ENCODE results near the gene UBFD1.
A peak's percentile ranks its signal among the peaks of the same experiment; 100 is the strongest.

UBFD1 gene

GRCh38 chr16:23563186-23563585, 5.7 kb downstream of the UBFD1 start:
- TF ChIP-seq, protein P1, sequence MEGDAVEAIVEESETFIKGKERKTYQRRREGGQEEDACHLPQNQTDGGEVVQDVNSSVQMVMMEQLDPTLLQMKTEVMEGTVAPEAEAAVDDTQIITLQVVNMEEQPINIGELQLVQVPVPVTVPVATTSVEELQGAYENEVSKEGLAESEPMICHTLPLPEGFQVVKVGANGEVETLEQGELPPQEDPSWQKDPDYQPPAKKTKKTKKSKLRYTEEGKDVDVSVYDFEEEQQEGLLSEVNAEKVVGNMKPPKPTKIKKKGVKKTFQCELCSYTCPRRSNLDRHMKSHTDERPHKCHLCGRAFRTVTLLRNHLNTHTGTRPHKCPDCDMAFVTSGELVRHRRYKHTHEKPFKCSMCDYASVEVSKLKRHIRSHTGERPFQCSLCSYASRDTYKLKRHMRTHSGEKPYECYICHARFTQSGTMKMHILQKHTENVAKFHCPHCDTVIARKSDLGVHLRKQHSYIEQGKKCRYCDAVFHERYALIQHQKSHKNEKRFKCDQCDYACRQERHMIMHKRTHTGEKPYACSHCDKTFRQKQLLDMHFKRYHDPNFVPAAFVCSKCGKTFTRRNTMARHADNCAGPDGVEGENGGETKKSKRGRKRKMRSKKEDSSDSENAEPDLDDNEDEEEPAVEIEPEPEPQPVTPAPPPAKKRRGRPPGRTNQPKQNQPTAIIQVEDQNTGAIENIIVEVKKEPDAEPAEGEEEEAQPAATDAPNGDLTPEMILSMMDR (IDR thresholded peaks at IDR 0.05; ENCODE audit: control extremely low read depth, extremely low read depth, low read depth, missing control alignments) = no peak
- POLR2A ChIA-PET = no interaction called here
- no peak for DNase-seq (ENCODE audit: extremely low spot score)
- CTCF ChIA-PET = no interaction called here

DNA sequence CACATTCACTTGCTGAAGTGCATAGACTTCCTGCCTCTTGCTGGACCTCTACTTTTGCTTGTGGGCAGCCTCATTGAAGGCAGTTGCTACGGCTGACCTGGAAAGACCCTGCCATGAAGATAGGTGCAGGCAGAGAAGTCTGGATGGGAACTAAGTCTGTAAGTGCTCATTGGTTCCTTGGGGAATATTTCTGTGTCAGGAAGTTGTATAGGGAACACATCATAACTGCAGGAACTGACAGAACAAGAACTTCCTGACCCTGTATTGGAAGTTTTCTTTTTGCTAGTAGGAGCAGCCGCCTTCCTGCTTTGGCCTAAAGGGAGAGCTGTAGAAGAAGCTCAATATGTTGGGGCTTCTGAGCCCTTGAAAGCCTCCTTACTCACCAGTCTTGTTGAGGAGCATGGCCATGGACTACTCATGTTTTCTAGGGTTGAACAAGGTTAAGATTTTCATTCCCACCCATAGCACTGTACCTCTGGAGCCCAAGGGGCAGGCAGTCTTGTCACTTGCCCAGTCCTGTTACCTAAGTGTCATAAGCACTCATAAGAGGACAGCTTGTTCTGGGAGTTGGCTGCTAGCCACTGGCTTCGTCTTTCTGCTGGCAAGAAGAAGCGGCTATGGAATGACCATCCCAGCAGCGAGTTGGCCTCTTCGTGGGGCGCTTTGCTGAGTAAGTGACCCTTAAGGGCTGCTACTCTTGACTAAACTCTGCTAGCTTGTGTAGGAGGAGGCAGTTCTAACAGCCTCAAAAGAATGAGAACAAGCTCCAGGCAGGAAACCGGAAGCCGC, 7.2 kb downstream of the UBFD1 start:
- CTCF ChIA-PET = no interaction called here

DNA sequence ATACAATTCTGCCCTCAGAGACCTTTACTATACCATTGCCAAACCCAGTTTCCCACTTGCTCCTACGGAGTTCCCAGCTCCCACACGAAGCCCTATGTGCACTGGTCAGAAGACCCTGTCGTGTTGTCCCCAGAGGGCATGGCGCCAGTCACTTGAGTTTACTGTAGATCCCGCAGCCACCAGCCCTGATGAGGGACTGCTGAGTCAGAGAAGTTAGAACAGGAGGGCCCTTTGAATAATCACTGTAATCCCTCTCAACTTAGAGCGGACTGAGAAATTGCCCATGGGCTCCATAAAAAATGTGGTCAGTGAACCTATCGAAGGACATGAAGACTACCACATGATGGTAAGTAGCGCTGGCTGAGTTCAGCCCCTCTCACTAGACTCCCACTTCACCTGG, 9.2 kb downstream of the UBFD1 start:
- no peak for DNase-seq (ENCODE audit: extremely low spot score)
- POLR2A ChIA-PET = no interaction called here
- CTCF ChIA-PET = interaction anchor here (1.5 kb wide), 1 partner anchor 8 kb away, joined by 7 read pairs; the partner anchor contains the start of gene UBFD1
- TF ChIP-seq, protein P1 (IDR thresholded peaks at IDR 0.05; ENCODE audit: control extremely low read depth, extremely low read depth, low read depth, missing control alignments) = no peak

More for the DNA sequence above, 7.2 kb downstream of the UBFD1 start:
- POLR2A ChIA-PET = no interaction called here
- TF ChIP-seq, protein P1 (IDR thresholded peaks at IDR 0.05; ENCODE audit: control extremely low read depth, extremely low read depth, low read depth, missing control alignments) = no peak
- no peak for DNase-seq (ENCODE audit: extremely low spot score)

DNA sequence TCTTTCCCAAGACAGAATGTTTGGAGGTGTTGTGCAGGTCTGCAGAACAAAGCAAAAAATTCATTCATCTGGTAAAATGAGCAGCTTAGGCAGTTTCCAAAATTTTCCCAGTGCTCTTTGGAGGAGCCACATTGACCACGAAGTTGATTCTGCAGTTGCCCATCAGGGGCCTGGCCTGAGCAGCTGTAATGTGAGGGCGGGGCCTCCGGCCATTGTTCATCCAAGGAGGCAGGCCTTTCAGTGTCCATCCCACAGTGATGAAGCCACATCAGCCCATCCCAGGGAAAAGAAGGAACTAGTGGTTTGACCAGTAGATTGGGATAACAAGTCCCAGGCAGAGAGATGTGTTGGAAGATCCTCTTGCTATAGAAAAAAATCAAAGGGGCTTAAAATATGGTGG, 10.1 kb downstream of the UBFD1 start:
- TF ChIP-seq, protein P1 (IDR thresholded peaks at IDR 0.05; ENCODE audit: control extremely low read depth, extremely low read depth, low read depth, missing control alignments) = no peak
- no peak for DNase-seq (ENCODE audit: extremely low spot score)
- ChIA-PET CTCF (interaction anchor here (1.5 kb wide), 1 partner anchor 9 kb away, joined by 7 read pairs; the partner anchor contains the start of gene UBFD1), POLR2A (no interaction called here)

DNA sequence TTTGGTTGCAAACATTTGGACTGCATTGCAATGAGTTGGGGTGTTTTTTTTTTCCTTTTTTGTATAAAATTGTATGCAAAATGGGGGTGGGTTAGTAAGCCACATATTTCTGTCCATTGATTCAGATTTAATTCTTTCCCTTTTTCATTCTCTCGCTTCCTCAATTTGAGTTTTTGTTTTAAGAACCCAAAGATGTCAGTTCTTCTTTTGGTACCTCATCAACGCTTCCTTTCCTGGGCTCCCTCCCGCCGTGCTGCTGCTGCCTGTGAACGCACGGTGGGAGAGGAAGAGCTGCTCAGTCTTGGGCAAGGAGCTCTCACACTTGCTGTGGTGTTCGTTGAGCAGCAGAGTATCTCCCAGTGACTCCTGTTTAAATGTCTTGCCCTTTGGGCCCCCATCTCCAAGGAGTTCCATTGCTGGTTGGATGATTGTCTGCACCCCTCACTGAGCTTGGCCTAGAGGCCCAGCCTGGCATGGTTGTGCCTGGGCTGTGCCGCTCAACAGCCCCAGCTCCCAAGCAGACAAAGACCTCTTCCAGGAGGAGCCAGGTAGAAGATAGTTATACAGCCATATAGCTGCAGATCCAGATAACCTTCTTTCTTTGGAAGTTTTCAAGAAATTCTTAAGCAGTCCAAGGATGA, 13.6 kb downstream of the UBFD1 start:
- ChIA-PET POLR2A (no interaction called here), CTCF (interaction anchor here (3.4 to 5.2 kb wide), 2 partner anchors 12 to 26 kb away, joined by 14 to 34 read pairs; partner anchors contain the start of genes EARS2 and UBFD1)
- TF ChIP-seq, protein P1 (IDR thresholded peaks at IDR 0.05; ENCODE audit: control extremely low read depth, extremely low read depth, low read depth, missing control alignments) = no peak
- DNase-seq (ENCODE audit: extremely low spot score) = peak; percentile 42

DNA sequence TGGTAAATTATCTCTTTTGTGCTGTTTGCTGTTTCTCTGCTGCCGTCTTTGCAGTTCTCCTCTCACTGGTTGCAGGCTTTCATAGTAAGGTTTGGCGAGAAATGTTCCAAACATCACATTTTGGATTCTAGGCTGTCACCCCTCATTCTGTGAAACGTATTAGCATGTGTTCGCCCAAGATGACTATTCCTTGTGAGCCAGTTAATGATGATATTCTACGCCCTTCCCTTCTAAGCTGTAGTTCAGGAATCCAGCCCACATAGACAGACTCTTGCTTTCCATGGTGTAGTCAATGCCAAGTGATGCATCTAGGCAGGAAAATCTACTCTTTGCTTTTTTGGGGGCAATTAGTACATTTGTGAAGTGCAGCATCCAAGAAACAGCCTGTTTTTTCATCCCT, 14.4 kb downstream of the UBFD1 start:
- no peak for DNase-seq (ENCODE audit: extremely low spot score)
- CTCF ChIA-PET = interaction anchor here (3.4 to 5.2 kb wide), 2 partner anchors 13 to 25 kb away, joined by 14 to 34 read pairs; partner anchors contain the start of genes EARS2 and UBFD1
- TF ChIP-seq, protein P1 (IDR thresholded peaks at IDR 0.05; ENCODE audit: control extremely low read depth, extremely low read depth, low read depth, missing control alignments) = no peak
- POLR2A ChIA-PET = no interaction called here
